ACHN (cell line): Measurements from ENCODE around the gene ZNF879.

ENCODE experiments used
- DNase-seq: peaks from one replicate; pipeline ENCODE4 v3.0.0-alpha.2; 2015
- in situ Hi-C: cut with HindIII; loops from 2 replicates; pipeline ENCODE4 v1.10.0; 2017; ENCODE audit warnings: low sequenced_read_pairs, low pct_ligation_motif_present, low pct_unique_long_range_greater_than_20kb

Gene ZNF879

GRCh38 chr5:179023528-179024189 lies at the start of gene ZNF879:
TSS of gene ZNF879 (plus strand) at chr5:179023804. CDS start at chr5:179025005, 1,201 bp downstream.
- in situ Hi-C loops: no loop called here
- DNase-seq: no peak

- in situ Hi-C loops: no loop called here
- no peak for DNase-seq
These were observed 42.2 kb upstream of the ZNF879 start for GRCh38 chr5:178981381-178981780.

- in situ Hi-C loops: no loop called here
- DNase-seq: no peak
These were observed 40.7 kb upstream of the ZNF879 start for GRCh38 chr5:178982941-178983340.

- no peak for DNase-seq
- in situ Hi-C loops: no loop called here
These were observed 39.9 kb upstream of the ZNF879 start for GRCh38 chr5:178983728-178984127.

GRCh38 chr5:178984145-178985072 lies 39.2 kb upstream of the ZNF879 start:
- in situ Hi-C loops: no loop called here
- no peak for DNase-seq

GRCh38 chr5:178986326-178986960 lies 37.2 kb upstream of the ZNF879 start:
- in situ Hi-C loops: no loop called here

GRCh38 chr5:178988436-178989220 lies 35.0 kb upstream of the ZNF879 start:
- in situ Hi-C loops: no loop called here
- no peak for DNase-seq

More at GRCh38 chr5:178986326-178986960, 37.2 kb upstream of the ZNF879 start:
- DNase-seq: no peak

GRCh38 chr5:178989311-178989710 lies 34.3 kb upstream of the ZNF879 start:
- no peak for DNase-seq
- in situ Hi-C loops: no loop called here

- DNase-seq: no peak
- in situ Hi-C loops: no loop called here
These were observed 33.1 kb upstream of the ZNF879 start for GRCh38 chr5:178990491-178990890.

GRCh38 chr5:178991190-178992145 lies 32.1 kb upstream of the ZNF879 start:
- in situ Hi-C loops: no loop called here
- DNase-seq: no peak

- in situ Hi-C loops: no loop called here
- DNase-seq: no peak
These were observed 31.2 kb upstream of the ZNF879 start for GRCh38 chr5:178992291-178992895.

- in situ Hi-C loops: no loop called here
- no peak for DNase-seq
These were observed 30.3 kb upstream of the ZNF879 start for GRCh38 chr5:178993236-178993765.

GRCh38 chr5:178993955-178994579 lies 29.5 kb upstream of the ZNF879 start:
- no peak for DNase-seq
- in situ Hi-C loops: no loop called here

- in situ Hi-C loops: no loop called here
- DNase-seq: no peak
These were observed 28.8 kb upstream of the ZNF879 start, which contains the start of gene GRM6 for GRCh38 chr5:178994580-178995340. TSS of gene GRM6 (minus strand) at chr5:178995320. CDS start at chr5:178994944, 376 bp downstream.

GRCh38 chr5:178995341-178995690 lies 28.3 kb upstream of the ZNF879 start:
- no peak for DNase-seq
- in situ Hi-C loops: no loop called here

GRCh38 chr5:178996156-178996555 lies 27.4 kb upstream of the ZNF879 start:
- in situ Hi-C loops: no loop called here
- no peak for DNase-seq
